ENCODE measurements around the gene ARR3.
"Not testable (repeated sequence)": the region's sequence is repeated elsewhere in the genome, so short reads cannot be mapped to it uniquely, and the experiment has no call there.

Gene ARR3

DNA sequence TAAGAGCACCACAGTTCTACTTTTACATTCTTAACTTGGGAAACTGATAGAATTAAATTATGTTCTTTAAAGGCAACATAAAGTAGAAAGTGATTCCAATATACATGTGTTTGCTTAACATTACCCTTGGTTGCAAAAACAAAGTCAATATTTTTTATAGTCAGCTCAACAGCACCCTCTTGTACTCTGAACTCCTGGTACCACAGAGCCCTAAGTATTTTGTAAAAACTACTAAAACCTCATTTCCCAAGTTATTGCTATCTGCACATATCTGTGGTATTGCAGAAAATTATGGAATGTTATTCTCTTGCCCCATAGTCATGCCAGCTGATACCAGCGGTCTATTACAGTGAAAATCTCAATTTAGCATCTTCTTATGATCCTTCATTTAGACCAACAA lies 24.7 kb downstream of the ARR3 start:
- TF ChIP-seq, protein P1, sequence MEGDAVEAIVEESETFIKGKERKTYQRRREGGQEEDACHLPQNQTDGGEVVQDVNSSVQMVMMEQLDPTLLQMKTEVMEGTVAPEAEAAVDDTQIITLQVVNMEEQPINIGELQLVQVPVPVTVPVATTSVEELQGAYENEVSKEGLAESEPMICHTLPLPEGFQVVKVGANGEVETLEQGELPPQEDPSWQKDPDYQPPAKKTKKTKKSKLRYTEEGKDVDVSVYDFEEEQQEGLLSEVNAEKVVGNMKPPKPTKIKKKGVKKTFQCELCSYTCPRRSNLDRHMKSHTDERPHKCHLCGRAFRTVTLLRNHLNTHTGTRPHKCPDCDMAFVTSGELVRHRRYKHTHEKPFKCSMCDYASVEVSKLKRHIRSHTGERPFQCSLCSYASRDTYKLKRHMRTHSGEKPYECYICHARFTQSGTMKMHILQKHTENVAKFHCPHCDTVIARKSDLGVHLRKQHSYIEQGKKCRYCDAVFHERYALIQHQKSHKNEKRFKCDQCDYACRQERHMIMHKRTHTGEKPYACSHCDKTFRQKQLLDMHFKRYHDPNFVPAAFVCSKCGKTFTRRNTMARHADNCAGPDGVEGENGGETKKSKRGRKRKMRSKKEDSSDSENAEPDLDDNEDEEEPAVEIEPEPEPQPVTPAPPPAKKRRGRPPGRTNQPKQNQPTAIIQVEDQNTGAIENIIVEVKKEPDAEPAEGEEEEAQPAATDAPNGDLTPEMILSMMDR (IDR thresholded peaks at IDR 0.05; ENCODE audit: low read depth, low read length, missing control alignments) = no peak
- DNase-seq (ENCODE audit: low read depth) = no peak
- in situ Hi-C loops (cut with HindIII; ENCODE audit: low sequenced_read_pairs) = no loop called here
- no peak overlapping the region for H3K4me3 ChIP-seq (ENCODE audit: low read depth, low read length)

- no peak overlapping the region for H3K4me3 ChIP-seq (ENCODE audit: low read depth, low read length)
- TF ChIP-seq, protein P1 (IDR thresholded peaks at IDR 0.05; ENCODE audit: low read depth, low read length, missing control alignments) = no peak
- in situ Hi-C loops (cut with HindIII; ENCODE audit: low sequenced_read_pairs) = no loop called here
- DNase-seq (ENCODE audit: low read depth) = no peak
These were observed 25.5 kb downstream of the ARR3 start for GRCh38 chrX:70293621-70294020.

DNA sequence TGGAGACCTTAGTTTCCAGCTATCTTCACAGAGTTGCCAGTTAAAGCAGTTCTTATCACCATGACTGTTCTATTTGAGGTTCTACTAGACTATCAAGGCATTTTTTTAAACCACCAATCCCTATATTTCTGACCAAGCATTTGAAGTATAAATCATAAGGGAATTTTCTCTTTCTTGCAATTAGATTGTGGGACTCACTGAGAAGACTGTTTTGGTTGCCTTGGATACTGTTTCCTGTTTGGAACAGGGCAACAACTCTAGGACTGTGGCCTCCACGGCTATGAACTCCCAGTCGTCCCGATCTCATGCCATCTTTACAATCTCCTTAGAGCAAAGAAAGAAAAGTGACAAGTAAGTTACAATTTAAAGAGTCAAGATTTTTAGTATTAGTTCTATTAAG lies 33.6 kb downstream of the ARR3 start:
- in situ Hi-C loops (cut with HindIII; ENCODE audit: low sequenced_read_pairs) = no loop called here
- H3K4me3 ChIP-seq (ENCODE audit: low read depth, low read length) = no peak overlapping the region
- TF ChIP-seq, protein P1 (IDR thresholded peaks at IDR 0.05; ENCODE audit: low read depth, low read length, missing control alignments) = no peak
- peak; percentile 5 for DNase-seq (ENCODE audit: low read depth)

GRCh38 chrX:70313503-70313902 lies 45.4 kb downstream of the ARR3 start:
- peak; percentile 56 for DNase-seq (ENCODE audit: low read depth)
- TF ChIP-seq, protein P1 (IDR thresholded peaks at IDR 0.05; ENCODE audit: low read depth, low read length, missing control alignments) = no peak
- H3K4me3 ChIP-seq (ENCODE audit: low read depth, low read length) = no peak overlapping the region
- in situ Hi-C loops (cut with HindIII; ENCODE audit: low sequenced_read_pairs) = no loop called here

- no peak for DNase-seq (ENCODE audit: low read depth)
- in situ Hi-C loops (cut with HindIII; ENCODE audit: low sequenced_read_pairs) = no loop called here
- TF ChIP-seq, protein P1 (IDR thresholded peaks at IDR 0.05; ENCODE audit: low read depth, low read length, missing control alignments) = no peak
- H3K4me3 ChIP-seq (ENCODE audit: low read depth, low read length) = no peak overlapping the region
These were observed 54.6 kb downstream of the ARR3 start for GRCh38 chrX:70322784-70323183.

DNA sequence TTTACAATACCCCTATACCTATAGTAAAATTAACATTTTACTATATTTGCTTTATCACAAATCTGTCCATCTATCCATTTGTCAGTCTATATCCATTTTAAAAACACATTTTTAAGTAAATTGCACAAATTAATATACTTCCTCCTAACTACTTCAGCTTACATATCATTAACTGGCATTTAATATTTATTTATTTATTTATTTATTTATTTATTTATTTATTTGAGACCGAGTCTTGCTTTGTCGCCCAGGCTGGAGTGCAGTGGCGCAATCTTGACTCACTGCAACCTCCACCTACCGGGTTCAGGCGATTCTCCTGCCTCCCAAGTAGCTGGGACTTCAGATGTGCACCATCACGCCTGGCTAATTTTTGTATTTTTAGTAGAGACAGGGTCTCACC lies 55.5 kb downstream of the ARR3 start:
- DNase-seq (ENCODE audit: low read depth); H3K4me3 ChIP-seq (ENCODE audit: low read depth, low read length); in situ Hi-C loops (cut with HindIII; ENCODE audit: low sequenced_read_pairs): not testable (repeated sequence)

DNA sequence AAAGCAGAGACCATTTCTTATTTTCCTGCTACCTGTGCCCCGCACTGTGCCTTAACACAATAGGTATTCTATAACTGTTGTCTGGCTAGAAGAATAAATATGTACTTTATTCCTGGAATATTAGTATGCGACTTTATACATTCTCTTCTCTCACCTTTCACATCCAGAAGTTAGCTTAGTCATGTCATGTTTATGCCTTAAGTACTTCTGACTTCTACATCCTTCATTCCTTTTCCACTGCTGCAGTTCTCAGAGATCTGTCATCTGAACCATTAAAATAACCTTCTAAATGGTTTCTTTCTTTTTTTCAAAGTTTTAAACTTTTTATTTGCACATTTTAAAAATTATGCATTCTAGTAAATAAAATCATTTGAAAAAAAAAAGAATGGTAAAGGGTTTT lies 56.2 kb downstream of the ARR3 start:
- no peak overlapping the region for H3K4me3 ChIP-seq (ENCODE audit: low read depth, low read length)
- TF ChIP-seq, protein P1 (IDR thresholded peaks at IDR 0.05; ENCODE audit: low read depth, low read length, missing control alignments) = no peak
- DNase-seq (ENCODE audit: low read depth) = no peak
- in situ Hi-C loops (cut with HindIII; ENCODE audit: low sequenced_read_pairs) = no loop called here
